MCF 10A (cell line): Measurements from ENCODE around the gene MOCOS. TPM values are rescaled to one million over a fixed set of nuclear protein-coding genes. Genes with fewer than 3 reads are reported as not detected.

Experiments used
- BruUV-seq: library from RNA; stranded (reverse); fragments of 400-500 nt; replicated peaks from 2 replicates; lab custom pipeline; 2021; lab: Mats Ljungman, UMichigan
- CTCF ChIA-PET: fragments of 300-600 bp; sonication (Branson Sonifier 250); formaldehyde crosslinking; extraction: SDS; loops from one replicate; lab custom pipeline; 2021; ENCODE audit warnings: antibody characterized with exemption, inconsistent platforms; lab: Yijun Ruan, JAX
- POLR2A ChIA-PET: fragments of 300-600, 350-650 bp; sonication (Branson Sonifier 250); formaldehyde crosslinking; extraction: SDS; loops from one replicate; lab custom pipeline; 2020; ENCODE audit warnings: antibody characterized with exemption, inconsistent platforms; lab: Yijun Ruan, JAX
- DNase-seq: peaks from one replicate; pipeline ENCODE4 v3.0.0-alpha.2; 2018; ENCODE audit not compliant: unreplicated experiment
- H3K27ac Mint-ChIP-seq: one replicate; pipeline ENCODE4 v1.8.0; 2022; ENCODE audit warnings: mild to moderate bottlenecking, low read depth, mixed read lengths; ENCODE audit not compliant: unreplicated experiment
- H3K27me3 Mint-ChIP-seq: one replicate; pipeline ENCODE4 v1.8.0; 2022; ENCODE audit warnings: mixed read lengths; ENCODE audit not compliant: insufficient read depth, unreplicated experiment
- H3K36me3 Mint-ChIP-seq: one replicate; pipeline ENCODE4 v1.8.0; 2022; ENCODE audit warnings: mild to moderate bottlenecking, moderate library complexity, mixed read lengths; ENCODE audit not compliant: insufficient read depth, unreplicated experiment
- H3K4me1 Mint-ChIP-seq: one replicate; pipeline ENCODE4 v1.8.0; 2022; ENCODE audit warnings: mixed read lengths; ENCODE audit not compliant: insufficient read depth, unreplicated experiment
- H3K4me3 Mint-ChIP-seq: one replicate; pipeline ENCODE4 v1.8.0; 2022; ENCODE audit warnings: mild to moderate bottlenecking, moderate library complexity, mixed read lengths; ENCODE audit not compliant: unreplicated experiment
- H3K9me3 Mint-ChIP-seq: one replicate; pipeline ENCODE4 v1.8.0; 2022; ENCODE audit warnings: mixed read lengths; ENCODE audit not compliant: unreplicated experiment
- CTCF ChIP-seq: fragments of 200-600 bp; IDR thresholded peaks from one replicate; pipeline ENCODE4 v1.8.0; 2022; ENCODE audit warnings: antibody characterized with exemption, mild to moderate bottlenecking; ENCODE audit not compliant: unreplicated experiment
- intact Hi-C: fragments of 100-400 bp; cut with micrococcal nuclease; formaldehyde crosslinking; loops from 2 replicates; pipeline ENCODE4 v1.14.1; 2022
- total RNA-seq: library from RNA; stranded (reverse); gene quantifications from 2 replicates; pipeline ENCODE4 v1.2.3, GENCODE V29; 2022

Gene MOCOS
- total RNA-seq, 1 experiment from 2014 or later = 81.1 TPM

GRCh38 chr18:36153203-36153602, 34.1 kb upstream of the MOCOS start:
- intact Hi-C loops = no loop called here
- Mint-ChIP-seq H3K27ac (no peak overlapping the region), H3K4me3 (no peak overlapping the region), H3K27me3 (no peaks in the 10 kb centered on the region), H3K36me3 (peaks cover 87% of the 10 kb centered on the region), H3K9me3 (no peaks in the 10 kb centered on the region), H3K4me1 (no peaks in the 10 kb centered on the region)
- BruUV-seq = no TSS peak
- DNase-seq = no peak
- ChIA-PET CTCF (no interaction called here), POLR2A (interaction anchor here (0.9 kb wide), 1 partner anchor 19 kb away, joined by 3 read pairs; no protein-coding TSS in a partner anchor)
- no peak for TF ChIP-seq CTCF

GRCh38 chr18:36153771-36154170, 33.5 kb upstream of the MOCOS start:
- no peaks in the 10 kb centered on the region for H3K9me3 Mint-ChIP-seq
- H3K4me3 Mint-ChIP-seq = no peak overlapping the region
- ChIA-PET POLR2A (interaction anchor here (0.9 to 1.0 kb wide), 2 partner anchors 20 to 25 kb away, joined by 3 read pairs; partner anchors contain the start of gene SLC39A6), CTCF (no interaction called here)
- peaks cover 87% of the 10 kb centered on the region for H3K36me3 Mint-ChIP-seq
- no peaks in the 10 kb centered on the region for H3K27me3 Mint-ChIP-seq
- H3K27ac Mint-ChIP-seq = no peak overlapping the region
- intact Hi-C loops = no loop called here
- H3K4me1 Mint-ChIP-seq = no peaks in the 10 kb centered on the region
- no peak for DNase-seq
- no peak for TF ChIP-seq CTCF
- BruUV-seq = no TSS peak

GRCh38 chr18:36155851-36156757, 31.2 kb upstream of the MOCOS start:
- intact Hi-C loops = no loop called here
- Mint-ChIP-seq H3K36me3 (peaks cover 87% of the 10 kb centered on the region), H3K9me3 (no peaks in the 10 kb centered on the region), H3K27me3 (no peaks in the 10 kb centered on the region), H3K4me3 (no peak overlapping the region), H3K4me1 (no peaks in the 10 kb centered on the region), H3K27ac (no peak overlapping the region)
- ChIA-PET CTCF (interaction anchor here (0.9 to 1.7 kb wide), 6 partner anchors 9 to 139 kb away, joined by 3 read pairs; no protein-coding TSS in a partner anchor), POLR2A (interaction anchor here (1.2 to 1.8 kb wide), 3 partner anchors 9 to 26 kb away, joined by 3 to 6 read pairs (median 3); partner anchors contain the start of genes ELP2 and SLC39A6)
- BruUV-seq = no TSS peak
- TF ChIP-seq CTCF = no peak
- DNase-seq = no peak

- ChIA-PET CTCF (interaction anchor here (0.5 to 0.9 kb wide), 5 partner anchors 11 to 425 kb away, joined by 3 to 5 read pairs (median 3); no protein-coding TSS in a partner anchor), POLR2A (no interaction called here)
- Mint-ChIP-seq H3K36me3 (peaks cover 87% of the 10 kb centered on the region), H3K4me3 (no peak overlapping the region), H3K27me3 (no peaks in the 10 kb centered on the region), H3K27ac (peak overlapping the region; percentile 2), H3K4me1 (no peaks in the 10 kb centered on the region), H3K9me3 (no peaks in the 10 kb centered on the region)
- BruUV-seq = no TSS peak
- TF ChIP-seq CTCF = no peak
- DNase-seq = no peak
- intact Hi-C loops = no loop called here
Measured at GRCh38 chr18:36157441-36157840, 29.9 kb upstream of the MOCOS start.
